Testis (tissue), 3 donors: Measurements from ENCODE around the gene CRIP1. TPM values are rescaled to one million over a fixed set of nuclear protein-coding genes. Genes with fewer than 3 reads are reported as not detected.
A peak's percentile ranks its signal among the peaks of the same experiment; 100 is the strongest.

Experiments used
- DNase-seq: peaks from one replicate; pipeline ENCODE4 v3.0.0-alpha.2; 2019
- H3K27ac ChIP-seq, 2 donors: fragments of 200-600 bp; sonication (generic); one replicate each; pipeline ENCODE4 v1.5.1; 2019
- H3K27me3 ChIP-seq: fragments of 200-600 bp; sonication (generic); one replicate; pipeline ENCODE4 v1.5.1; 2019
- H3K36me3 ChIP-seq: fragments of 200-600 bp; sonication (generic); one replicate; pipeline ENCODE4 v1.5.1; 2017; ENCODE audit warnings: low read depth; ENCODE audit errors: missing control alignments
- H3K4me1 ChIP-seq: fragments of 200-600 bp; sonication (generic); one replicate; pipeline ENCODE4 v1.5.1; 2019
- H3K4me3 ChIP-seq, 2 donors: fragments of 200-600 bp; sonication (generic); one replicate each; pipeline ENCODE4 v1.5.1; 2017 to 2019
- H3K9me3 ChIP-seq: fragments of 200-600 bp; sonication (generic); one replicate; pipeline ENCODE4 v1.5.1; 2017
- POLR2A ChIP-seq: fragments of 450-650 bp; IDR thresholded peaks from one replicate; pipeline ENCODE4 v1.6.1; 2017; ENCODE audit warnings: antibody characterized with exemption, mild to moderate bottlenecking, moderate library complexity
- WGBS, 2 donors: methylation state at CpG; one replicate each; pipeline ENCODE4 v1.1.5; 2018; 5-methylcytosine and 5-hydroxymethylcytosine counted together
- intact Hi-C: fragments of 100-400 bp; cut with DNase I; formaldehyde crosslinking; loops from one replicate; pipeline ENCODE4 v1.15.1; 2023; ENCODE audit warnings: low total_unique reads
- polyA plus RNA-seq: library from polyadenylated mRNA; stranded (reverse); fragments of 350-450 nt; fragmentation: Illumina TruSeq; extraction: RNeasy Lipid Tissue Mini Kit (QIAGEN cat#74804); gene quantifications from one replicate; pipeline ENCODE4 v1.2.3, GENCODE V29; 2014; ENCODE audit warnings: low read depth, low replicate concordance; ENCODE audit not compliant: insufficient read depth
- total RNA-seq, 2 donors: library from RNA; depleted of rRNA; stranded (reverse); fragments of >200 nt; gene quantifications; one replicate each; pipeline ENCODE4 v1.2.3, GENCODE V29; 2016
- TF ChIP-seq, protein P1 (sequence below), 3 experiments: fragments of 450-650 bp in 2 of 3; fragments of 200-600 bp in 1 of 3; sonication (generic) in 1 of 3; IDR thresholded peaks; one replicate each; pipeline ENCODE4 v1.5.1; 2016 to 2019; ENCODE audit warnings: antibody characterized with exemption in 3 of 3, mild to moderate bottlenecking in 2 of 3, moderate library complexity in 1 of 3

Gene CRIP1
- total and polyA plus RNA-seq, 3 donors from 2014 or later: 3.0 to 154 (median 4.4) TPM

DNA sequence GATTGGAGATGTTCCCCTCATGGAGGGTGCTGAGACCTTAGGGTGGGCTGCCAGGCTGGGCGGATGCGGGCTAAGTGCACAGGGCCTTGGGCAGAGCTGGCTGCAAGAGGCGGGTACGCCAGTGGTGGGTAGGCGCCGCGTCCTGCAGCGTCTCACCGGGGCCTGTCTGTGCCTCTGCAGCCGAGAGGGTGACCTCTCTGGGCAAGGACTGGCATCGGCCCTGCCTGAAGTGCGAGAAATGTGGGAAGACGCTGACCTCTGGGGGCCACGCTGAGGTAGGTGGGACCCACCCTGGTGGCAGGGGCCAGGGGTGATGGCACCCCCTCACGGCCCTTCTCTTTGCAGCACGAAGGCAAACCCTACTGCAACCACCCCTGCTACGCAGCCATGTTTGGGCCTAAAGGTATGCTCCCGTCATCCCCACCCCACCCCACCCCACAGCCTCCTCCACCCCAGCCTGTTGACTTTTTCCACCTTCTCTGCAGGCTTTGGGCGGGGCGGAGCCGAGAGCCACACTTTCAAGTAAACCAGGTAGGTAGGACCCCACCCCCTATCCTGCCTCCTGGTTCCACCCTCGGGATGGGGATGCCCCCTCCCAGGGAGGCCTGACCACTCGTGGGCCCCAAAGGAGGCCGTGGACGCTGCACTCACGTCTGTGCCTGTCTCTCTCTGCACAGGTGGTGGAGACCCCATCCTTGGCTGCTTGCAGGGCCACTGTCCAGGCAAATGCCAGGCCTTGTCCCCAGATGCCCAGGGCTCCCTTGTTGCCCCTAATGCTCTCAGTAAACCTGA lies 1.5 kb downstream of the CRIP1 start:
- Histone ChIP-seq H3K36me3 (no peaks in the 10 kb centered on the region), H3K4me1 (peaks cover 25% of the 10 kb centered on the region), H3K27me3 (no peaks in the 10 kb centered on the region), H3K27ac (no peak overlapping the region), H3K4me3 (no peak overlapping the region), H3K9me3 (no peaks in the 10 kb centered on the region)
- intact Hi-C loops: loop anchor here (5.0 kb wide), 1 partner anchor 116 kb away; no protein-coding TSS in a partner anchor
- DNase-seq: no peak
- TF ChIP-seq, protein P1, sequence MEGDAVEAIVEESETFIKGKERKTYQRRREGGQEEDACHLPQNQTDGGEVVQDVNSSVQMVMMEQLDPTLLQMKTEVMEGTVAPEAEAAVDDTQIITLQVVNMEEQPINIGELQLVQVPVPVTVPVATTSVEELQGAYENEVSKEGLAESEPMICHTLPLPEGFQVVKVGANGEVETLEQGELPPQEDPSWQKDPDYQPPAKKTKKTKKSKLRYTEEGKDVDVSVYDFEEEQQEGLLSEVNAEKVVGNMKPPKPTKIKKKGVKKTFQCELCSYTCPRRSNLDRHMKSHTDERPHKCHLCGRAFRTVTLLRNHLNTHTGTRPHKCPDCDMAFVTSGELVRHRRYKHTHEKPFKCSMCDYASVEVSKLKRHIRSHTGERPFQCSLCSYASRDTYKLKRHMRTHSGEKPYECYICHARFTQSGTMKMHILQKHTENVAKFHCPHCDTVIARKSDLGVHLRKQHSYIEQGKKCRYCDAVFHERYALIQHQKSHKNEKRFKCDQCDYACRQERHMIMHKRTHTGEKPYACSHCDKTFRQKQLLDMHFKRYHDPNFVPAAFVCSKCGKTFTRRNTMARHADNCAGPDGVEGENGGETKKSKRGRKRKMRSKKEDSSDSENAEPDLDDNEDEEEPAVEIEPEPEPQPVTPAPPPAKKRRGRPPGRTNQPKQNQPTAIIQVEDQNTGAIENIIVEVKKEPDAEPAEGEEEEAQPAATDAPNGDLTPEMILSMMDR (IDR thresholded peaks at IDR 0.05): no peak
- no peak for TF ChIP-seq POLR2A
- WGBS, 2 donors: 72 to 83% methylated on average over 14 to 26 of the region's 26 CpGs

DNA sequence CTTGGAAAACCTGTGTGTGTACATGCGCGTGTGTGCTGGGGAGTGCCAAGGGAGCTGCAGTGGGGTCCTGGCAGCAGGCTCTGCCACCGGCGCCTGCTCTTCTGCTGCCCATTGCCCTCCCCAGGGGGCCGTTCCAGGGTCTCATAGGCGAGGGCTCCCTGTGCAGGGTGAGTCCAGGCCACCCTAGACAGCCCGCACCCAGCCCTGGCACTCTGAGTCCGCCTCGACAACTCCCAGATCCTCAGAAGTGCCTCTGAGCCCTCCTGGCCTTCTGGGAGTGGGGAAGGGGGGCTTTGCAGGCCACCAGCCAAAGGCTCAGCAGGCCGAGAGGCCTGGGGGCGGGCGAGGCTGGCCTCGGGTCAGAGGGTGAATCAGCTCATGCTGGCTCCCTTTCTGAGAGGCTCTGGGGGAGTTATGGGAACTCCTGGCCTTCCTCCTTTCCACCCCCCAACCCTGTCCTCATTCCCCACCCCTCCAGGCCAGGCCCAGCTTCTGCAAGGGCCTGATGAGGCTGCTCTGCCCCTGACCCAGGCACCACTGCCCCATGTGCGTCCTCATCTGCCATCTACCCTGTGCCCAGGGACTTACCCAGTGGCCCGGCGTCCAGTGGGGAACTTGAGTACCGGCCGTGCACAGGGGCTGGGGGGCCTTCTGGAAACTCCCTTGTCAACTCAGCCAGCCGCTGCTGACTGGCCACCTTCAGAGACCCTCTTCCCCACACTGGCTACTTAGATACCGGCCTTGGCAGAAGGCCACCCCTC lies 2.3 kb downstream of the CRIP1 start:
- DNase-seq: no peak
- Histone ChIP-seq H3K4me1 (peaks cover 25% of the 10 kb centered on the region), H3K27ac (peak overlapping the region; percentile 79 to 90), H3K4me3 (no peak overlapping the region), H3K27me3 (no peaks in the 10 kb centered on the region), H3K9me3 (no peaks in the 10 kb centered on the region), H3K36me3 (no peaks in the 10 kb centered on the region)
- no peak for TF ChIP-seq POLR2A
- TF ChIP-seq, protein P1 (IDR thresholded peaks at IDR 0.05): no peak
- intact Hi-C loops: loop anchor here (5.0 kb wide), 1 partner anchor 117 kb away; no protein-coding TSS in a partner anchor
- WGBS, 2 donors: 69 to 74% methylated on average over 20 of the region's 20 CpGs

DNA sequence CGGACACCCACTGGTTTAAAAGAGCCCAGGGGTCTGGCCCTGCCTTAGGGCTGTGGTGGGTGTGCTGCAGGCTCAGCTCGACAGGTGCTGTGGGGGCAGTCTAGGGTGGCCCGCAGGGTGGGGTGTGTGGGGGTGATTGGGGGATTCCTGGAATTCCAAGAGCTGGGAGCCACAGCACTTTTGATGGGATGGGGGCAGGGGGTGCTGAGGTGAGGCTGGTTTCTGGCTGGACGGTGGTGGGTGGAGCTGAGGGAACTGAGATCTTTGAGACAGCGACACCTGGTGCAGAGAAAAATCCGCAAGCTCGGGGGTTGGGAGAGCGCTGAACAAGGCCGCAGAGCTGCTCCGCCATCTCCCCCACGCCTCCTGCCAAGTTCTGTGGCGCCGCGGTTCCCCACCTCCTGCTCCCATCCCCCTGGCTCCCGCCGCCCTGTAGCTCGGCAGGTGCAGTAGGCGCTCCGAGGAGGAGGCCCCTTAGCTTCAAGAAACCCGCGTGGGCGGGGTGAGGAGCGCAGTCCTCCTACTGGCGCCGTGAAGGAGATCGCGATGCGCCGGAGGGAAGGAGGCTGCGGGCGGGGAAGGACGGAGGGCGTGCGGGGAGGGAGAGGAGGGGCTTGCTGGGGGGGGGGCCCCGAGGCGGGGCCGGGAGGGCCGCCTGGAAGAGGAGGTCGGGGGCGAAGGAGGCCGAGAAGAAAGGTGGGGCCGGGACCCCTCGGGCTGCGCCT lies 3.0 kb downstream of the CRIP1 start:
- peak; percentile 90 for DNase-seq
- peak overlapping the region; percentile 68 to 76 for H3K4me3 ChIP-seq
- WGBS, 2 donors: 1 to 2% methylated on average over 23 to 44 of the region's 44 CpGs
- H3K27ac ChIP-seq: peak overlapping the region; percentile 79 to 90
- TF ChIP-seq, protein P1 (IDR thresholded peaks at IDR 0.05): peak; percentile 38 to 64 (median 51)
- no peak for TF ChIP-seq POLR2A
- no peaks in the 10 kb centered on the region for H3K27me3 ChIP-seq
- intact Hi-C loops: loop anchor here (5.0 kb wide), 1 partner anchor 117 kb away; no protein-coding TSS in a partner anchor
- no peaks in the 10 kb centered on the region for H3K9me3 ChIP-seq
- no peaks in the 10 kb centered on the region for H3K36me3 ChIP-seq
- H3K4me1 ChIP-seq: peaks cover 25% of the 10 kb centered on the region

DNA sequence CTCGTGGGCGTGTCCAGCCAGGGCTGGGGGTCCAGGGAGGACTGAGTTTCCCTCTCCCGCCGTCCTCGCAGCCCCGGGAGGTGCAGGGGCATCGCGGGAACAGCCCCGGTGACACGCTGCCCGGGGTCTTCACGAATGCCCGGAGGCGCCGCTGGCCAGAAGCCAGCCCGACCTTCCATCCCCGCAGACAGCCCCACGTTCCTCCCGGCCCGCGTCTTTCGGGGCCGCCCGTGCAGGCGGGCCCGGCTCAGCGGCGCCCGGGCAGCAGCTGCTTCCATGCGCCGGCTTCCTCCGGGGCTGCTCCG lies 3.5 kb downstream of the CRIP1 start:
- intact Hi-C loops: no loop called here
- Histone ChIP-seq H3K36me3 (no peaks in the 10 kb centered on the region), H3K4me1 (peaks cover 25% of the 10 kb centered on the region), H3K4me3 (peak overlapping the region; percentile 68 to 76), H3K27ac (peak overlapping the region; percentile 79 to 90), H3K9me3 (no peaks in the 10 kb centered on the region), H3K27me3 (no peaks in the 10 kb centered on the region)
- DNase-seq: no peak
- no peak for TF ChIP-seq POLR2A
- TF ChIP-seq, protein P1 (IDR thresholded peaks at IDR 0.05): no peak
- 0 to 1% methylated on average over 2 to 32 of the region's 33 CpGs for WGBS, 2 donors
